Measurements from ENCODE around the gene PLCG1.

DNA sequence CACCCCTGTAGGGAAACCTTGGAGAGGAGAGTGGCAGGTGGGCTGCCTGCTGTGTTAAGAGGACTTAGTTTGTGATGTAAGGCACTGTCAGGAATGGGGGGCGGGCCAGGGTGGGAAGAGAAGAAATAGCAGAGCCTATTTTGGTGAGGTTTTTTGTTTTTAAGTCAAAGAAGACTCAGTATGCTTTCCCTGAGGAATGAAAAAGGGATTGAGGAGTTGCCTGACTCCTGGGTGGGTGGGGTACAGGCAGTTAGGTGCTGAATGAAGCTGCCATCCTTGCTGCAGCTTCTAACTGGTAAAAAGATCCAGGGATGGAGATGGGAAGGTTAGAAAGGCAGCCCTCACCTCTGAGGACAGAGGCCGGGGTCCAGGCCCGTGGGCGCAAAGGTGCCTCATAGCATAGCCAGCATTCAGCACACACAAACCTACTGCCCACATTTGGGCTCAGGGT lies 37.9 kb downstream of the PLCG1 start:
- TF ChIP-seq TAF1 (IDR thresholded peaks at IDR 0.05; ENCODE audit: borderline replicate concordance, low read depth, low read length) (no peak), POLR2A (IDR thresholded peaks at IDR 0.05; ENCODE audit: low read depth, low read length) (no peak), POLR2AphosphoS5 (IDR thresholded peaks at IDR 0.05; ENCODE audit: low read depth, low read length) (no peak)

All from GM12892 (cell line).